ENCODE data around the gene ELL2.
"Not testable (repeated sequence)": the region's sequence is repeated elsewhere in the genome, so short reads cannot be mapped to it uniquely, and the experiment has no call there.

The ELL2 gene

GRCh38 chr5:95880081-95880926 is 81.3 kb downstream of the ELL2 start:
- DNase-seq (ENCODE audit: low spot score): no peak

- no peak for DNase-seq (ENCODE audit: low spot score)
Measured at GRCh38 chr5:95879661-95880060, 82.0 kb downstream of the ELL2 start.

GRCh38 chr5:95878417-95879323 is 83.0 kb downstream of the ELL2 start:
- DNase-seq (ENCODE audit: low spot score): no peak

GRCh38 chr5:95876782-95877181 is 84.9 kb downstream of the ELL2 start:
- DNase-seq (ENCODE audit: low spot score): no peak

GRCh38 chr5:95874246-95874645 is 87.4 kb downstream of the ELL2 start:
- DNase-seq (ENCODE audit: low spot score): no peak

- DNase-seq (ENCODE audit: low spot score): peak; percentile 18
Measured at GRCh38 chr5:95873351-95873750, 88.3 kb downstream of the ELL2 start.

GRCh38 chr5:95872346-95873268 is 89.0 kb downstream of the ELL2 start:
- DNase-seq (ENCODE audit: low spot score): no peak

- no peak for DNase-seq (ENCODE audit: low spot score)
Measured at GRCh38 chr5:95871146-95871806, 90.4 kb downstream of the ELL2 start.

GRCh38 chr5:95870105-95870672 is 91.5 kb downstream of the ELL2 start:
- no peak for DNase-seq (ENCODE audit: low spot score)

GRCh38 chr5:95869173-95869855 is 92.3 kb downstream of the ELL2 start:
- not testable (repeated sequence) for DNase-seq (ENCODE audit: low spot score)

GRCh38 chr5:95868136-95868535 is 93.5 kb downstream of the ELL2 start:
- DNase-seq (ENCODE audit: low spot score): no peak

- DNase-seq (ENCODE audit: low spot score): no peak
Measured at GRCh38 chr5:95866435-95867040, 95.1 kb downstream of the ELL2 start.

- DNase-seq (ENCODE audit: low spot score): peak; percentile 36
Measured at GRCh38 chr5:95864944-95865504, 96.6 kb downstream of the ELL2 start.

- DNase-seq (ENCODE audit: low spot score): no peak
Measured at GRCh38 chr5:95864456-95864855, 97.2 kb downstream of the ELL2 start.

- DNase-seq (ENCODE audit: low spot score): no peak
Measured at GRCh38 chr5:95863383-95863757, 98.3 kb downstream of the ELL2 start.

- DNase-seq (ENCODE audit: low spot score): no peak
Measured at GRCh38 chr5:95862671-95863382, 98.8 kb downstream of the ELL2 start.

- no peak for DNase-seq (ENCODE audit: low spot score)
Measured at GRCh38 chr5:95861864-95862561, 99.6 kb downstream of the ELL2 start.

- no peak for DNase-seq (ENCODE audit: low spot score)
Measured at GRCh38 chr5:95861221-95861863, 100.3 kb downstream of the ELL2 start.

Measured in LoVo (cell line).